Uterus (tissue), 2 donors: ENCODE data around the gene HSD11B1L.

ENCODE experiments used
- POLR2A ChIP-seq, 2 donors: fragments of 450-650 bp; IDR thresholded peaks; one replicate each; pipeline ENCODE4 v1.6.1; 2016; ENCODE audit warnings: antibody characterized with exemption in 2 of 2, mild to moderate bottlenecking in 1 of 2, moderate library complexity in 1 of 2
- TF ChIP-seq, protein P1 (sequence below), 4 experiments: fragments of 200-600 bp in 2 of 4; fragments of 450-650 bp in 2 of 4; sonication (generic) in 2 of 4; IDR thresholded peaks; one replicate each; pipeline ENCODE4 v1.5.1; 2016 to 2019; ENCODE audit warnings: antibody characterized with exemption in 4 of 4, mild to moderate bottlenecking in 2 of 4, moderate library complexity in 1 of 4

DNA sequence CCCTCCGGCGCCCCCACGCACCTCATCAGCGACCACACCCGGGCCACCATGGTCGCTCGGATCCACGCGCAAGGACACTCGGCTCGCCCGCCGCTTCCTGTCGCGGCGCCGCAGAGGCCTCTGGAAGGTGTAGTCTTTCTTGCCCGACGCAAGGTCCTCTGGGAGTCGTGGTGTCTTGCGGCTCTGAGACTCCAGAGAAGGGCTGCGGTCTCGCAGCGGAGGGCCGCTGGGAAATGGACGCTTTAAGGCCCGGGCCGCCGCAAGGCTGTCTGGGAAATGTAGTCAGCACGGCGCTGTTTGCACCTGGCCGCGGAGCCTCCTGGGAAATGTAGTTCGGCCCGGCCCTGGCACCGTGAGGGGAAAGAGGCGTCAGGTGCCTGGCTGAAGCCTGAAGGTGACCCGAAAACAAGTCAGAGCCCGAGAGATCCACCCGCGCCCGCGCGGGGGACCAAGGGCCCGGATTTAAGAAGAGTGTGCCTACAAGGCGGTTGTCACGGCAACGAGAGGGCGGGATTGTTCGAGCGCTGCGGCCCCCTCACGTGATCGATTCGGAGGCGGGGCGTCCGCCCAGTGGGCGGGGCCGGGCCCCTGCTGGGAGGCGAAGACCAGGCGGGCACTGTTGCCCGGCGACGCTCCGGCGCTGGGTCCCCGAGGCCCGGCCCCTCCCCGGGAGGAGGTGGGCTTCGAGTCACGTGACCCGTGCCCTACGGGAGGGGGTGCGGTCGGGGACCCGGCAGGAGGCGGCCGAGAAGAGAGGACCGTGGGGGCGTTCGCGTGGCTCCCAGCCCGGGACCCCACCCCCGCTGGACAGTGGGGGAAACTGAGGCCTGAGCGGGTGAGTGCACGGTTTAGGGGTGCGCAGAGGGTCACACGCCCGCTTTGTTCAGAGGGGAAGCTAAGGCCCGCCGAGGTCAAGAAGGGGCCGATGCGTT, at the start of gene HSD11B1L, which contains the start of gene MICOS13:
- TF ChIP-seq, protein P1, sequence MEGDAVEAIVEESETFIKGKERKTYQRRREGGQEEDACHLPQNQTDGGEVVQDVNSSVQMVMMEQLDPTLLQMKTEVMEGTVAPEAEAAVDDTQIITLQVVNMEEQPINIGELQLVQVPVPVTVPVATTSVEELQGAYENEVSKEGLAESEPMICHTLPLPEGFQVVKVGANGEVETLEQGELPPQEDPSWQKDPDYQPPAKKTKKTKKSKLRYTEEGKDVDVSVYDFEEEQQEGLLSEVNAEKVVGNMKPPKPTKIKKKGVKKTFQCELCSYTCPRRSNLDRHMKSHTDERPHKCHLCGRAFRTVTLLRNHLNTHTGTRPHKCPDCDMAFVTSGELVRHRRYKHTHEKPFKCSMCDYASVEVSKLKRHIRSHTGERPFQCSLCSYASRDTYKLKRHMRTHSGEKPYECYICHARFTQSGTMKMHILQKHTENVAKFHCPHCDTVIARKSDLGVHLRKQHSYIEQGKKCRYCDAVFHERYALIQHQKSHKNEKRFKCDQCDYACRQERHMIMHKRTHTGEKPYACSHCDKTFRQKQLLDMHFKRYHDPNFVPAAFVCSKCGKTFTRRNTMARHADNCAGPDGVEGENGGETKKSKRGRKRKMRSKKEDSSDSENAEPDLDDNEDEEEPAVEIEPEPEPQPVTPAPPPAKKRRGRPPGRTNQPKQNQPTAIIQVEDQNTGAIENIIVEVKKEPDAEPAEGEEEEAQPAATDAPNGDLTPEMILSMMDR (IDR thresholded peaks at IDR 0.05) = peak in 1 of 4 experiments; percentile 24
- TF ChIP-seq POLR2A (IDR thresholded peaks at IDR 0.05) = peak in 1 of 2 donors; percentile 34
